SH-SY5Y (cell line): ENCODE measurements around the gene CCNK.

ENCODE experiments used
- GATA2 ChIP-seq: IDR thresholded peaks from 2 replicates; pipeline ENCODE4 v1.6.1; 2011; ENCODE audit warnings: mild to moderate bottlenecking, low read depth, low read length
- GATA3 ChIP-seq: IDR thresholded peaks from 2 replicates; pipeline ENCODE4 v1.6.1; 2011; ENCODE audit warnings: low read depth, mild to moderate bottlenecking, low read length, moderate library complexity

GRCh38 chr14:99497341-99497740 is 16.1 kb downstream of the CCNK start:
- no peak for TF ChIP-seq GATA2
- TF ChIP-seq GATA3: no peak
